ENCODE data around the gene AHI1. TPM values are rescaled to one million over a fixed set of nuclear protein-coding genes. Genes with fewer than 3 reads are reported as not detected.

Gene AHI1
- total and polyA plus RNA-seq, 2 donors from 2014 or later, result 9.1 to 28.5 TPM

DNA sequence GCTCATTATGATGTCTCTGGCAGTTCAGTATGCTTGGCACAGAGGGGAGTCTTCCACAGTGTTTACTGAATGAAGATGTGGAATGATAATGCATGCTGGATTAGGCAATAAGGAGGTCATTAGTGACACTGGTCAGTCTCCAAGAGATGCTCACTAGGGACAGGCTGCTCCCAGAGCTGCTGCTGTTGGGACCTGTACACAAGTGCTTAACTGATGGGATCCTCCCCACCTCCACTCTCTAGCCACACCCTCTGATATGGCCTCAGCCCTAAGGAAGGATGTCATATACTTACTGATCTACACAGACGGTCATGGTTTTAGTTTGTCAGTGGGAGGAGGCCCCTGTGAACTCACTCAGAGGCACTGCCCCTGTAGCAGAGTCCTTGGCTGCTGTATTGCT is 243.1 kb downstream of the AHI1 start:
- intact Hi-C loops (cut with DNase I), result no loop called here
- Histone ChIP-seq H3K4me1 (ENCODE audit: control insufficient read depth in 2 of 3, insufficient read depth in 2 of 3, low read depth in 1 of 3, low read length in 3 of 3) (no peaks in the 10 kb centered on the region), H3K27ac (ENCODE audit: low read depth in 2 of 2, low read length in 2 of 2) (no peak overlapping the region), H3K9ac (ENCODE audit: low read length in 3 of 3) (no peak overlapping the region), H3K4me3 (ENCODE audit: low read length in 3 of 3) (no peak overlapping the region), H3K9me3 (ENCODE audit: control insufficient read depth in 2 of 3, insufficient read depth in 1 of 3, low read length in 3 of 3) (no peaks in the 10 kb centered on the region), H3K36me3 (ENCODE audit: control insufficient read depth in 2 of 3, insufficient read depth in 3 of 3, low read length in 3 of 3) (no peaks in the 10 kb centered on the region), H3K27me3 (ENCODE audit: control insufficient read depth, insufficient read depth, low read length) (no peaks in the 10 kb centered on the region)
- TF ChIP-seq CTCF (IDR thresholded peaks at IDR 0.05; ENCODE audit: borderline replicate concordance, extremely low read depth, insufficient read depth), result no peak
- FAIRE-seq, result no peak
- DNase-seq, result no peak

GRCh38 chr6:135251498-135252441 is 245.8 kb downstream of the AHI1 start:
- intact Hi-C loops (cut with DNase I), result no loop called here
- Histone ChIP-seq H3K4me1 (ENCODE audit: control insufficient read depth in 2 of 3, insufficient read depth in 2 of 3, low read depth in 1 of 3, low read length in 3 of 3) (no peaks in the 10 kb centered on the region), H3K4me3 (ENCODE audit: low read length in 3 of 3) (no peak overlapping the region), H3K9me3 (ENCODE audit: control insufficient read depth in 2 of 3, insufficient read depth in 1 of 3, low read length in 3 of 3) (no peaks in the 10 kb centered on the region), H3K36me3 (ENCODE audit: control insufficient read depth in 2 of 3, insufficient read depth in 3 of 3, low read length in 3 of 3) (no peaks in the 10 kb centered on the region), H3K27me3 (ENCODE audit: control insufficient read depth, insufficient read depth, low read length) (no peaks in the 10 kb centered on the region), H3K9ac (ENCODE audit: low read length in 3 of 3) (no peak overlapping the region), H3K27ac (ENCODE audit: low read depth in 2 of 2, low read length in 2 of 2) (no peak overlapping the region)
- FAIRE-seq (no peak), DNase-seq (no peak)
- TF ChIP-seq CTCF (IDR thresholded peaks at IDR 0.05; ENCODE audit: borderline replicate concordance, extremely low read depth, insufficient read depth), result no peak

GRCh38 chr6:135250751-135251497 is 246.6 kb downstream of the AHI1 start:
- FAIRE-seq, result no peak
- H3K27ac ChIP-seq (ENCODE audit: low read depth in 2 of 2, low read length in 2 of 2), result no peak overlapping the region

More at GRCh38 chr6:135250751-135251497, 246.6 kb downstream of the AHI1 start:
- intact Hi-C loops (cut with DNase I), result no loop called here
- Histone ChIP-seq H3K9ac (ENCODE audit: low read length in 3 of 3) (no peak overlapping the region), H3K4me1 (ENCODE audit: control insufficient read depth in 2 of 3, insufficient read depth in 2 of 3, low read depth in 1 of 3, low read length in 3 of 3) (no peaks in the 10 kb centered on the region), H3K4me3 (ENCODE audit: low read length in 3 of 3) (no peak overlapping the region), H3K36me3 (ENCODE audit: control insufficient read depth in 2 of 3, insufficient read depth in 3 of 3, low read length in 3 of 3) (no peaks in the 10 kb centered on the region), H3K9me3 (ENCODE audit: control insufficient read depth in 2 of 3, insufficient read depth in 1 of 3, low read length in 3 of 3) (no peaks in the 10 kb centered on the region), H3K27me3 (ENCODE audit: control insufficient read depth, insufficient read depth, low read length) (no peaks in the 10 kb centered on the region)
- no peak for DNase-seq
- TF ChIP-seq CTCF (IDR thresholded peaks at IDR 0.05; ENCODE audit: borderline replicate concordance, extremely low read depth, insufficient read depth), result no peak
